Psoas muscle (tissue), 8 donors: ENCODE measurements around the gene ITGA1. TPM values are rescaled to one million over a fixed set of nuclear protein-coding genes. Genes with fewer than 3 reads are reported as not detected.
"Not testable (repeated sequence)": the region's sequence is repeated elsewhere in the genome, so short reads cannot be mapped to it uniquely, and the experiment has no call there.

ENCODE experiments used
- ATAC-seq, 4 donors: fragments of 200-7000 bp; cut with Tn5 transposase; one replicate each; pipeline ENCODE4 v1.9.1; 2020; ENCODE audit warnings: moderate library complexity in 3 of 4, mild to moderate bottlenecking in 2 of 4
- DNase-seq, 2 donors: peaks; one replicate each; pipeline ENCODE4 v3.0.0-alpha.2; 2020
- H3K27ac ChIP-seq: fragments of 200-600 bp; one replicate; pipeline ENCODE4 v1.8.0; 2022
- H3K27me3 ChIP-seq, 3 donors: fragments of 200-600 bp in 1 of 3; one replicate each; pipeline versions ENCODE4 v1.6.1 to v1.8.0; 2013 to 2022; ENCODE audit warnings: low read length in 2 of 3, mild to moderate bottlenecking in 2 of 3, moderate library complexity in 1 of 3; ENCODE audit not compliant: insufficient read depth in 3 of 3
- H3K36me3 ChIP-seq, 2 donors: fragments of 200-600 bp in 1 of 2; one replicate each; pipeline versions ENCODE4 v1.6.1 to v1.8.0; 2013 to 2022; ENCODE audit warnings: low read depth in 1 of 2, mild to moderate bottlenecking in 1 of 2, moderate library complexity in 1 of 2; ENCODE audit not compliant: insufficient read depth in 1 of 2
- H3K4me1 ChIP-seq: fragments of 200-600 bp; one replicate; pipeline ENCODE4 v1.8.0; 2022
- H3K4me3 ChIP-seq: fragments of 200-600 bp; one replicate; pipeline ENCODE4 v1.8.0; 2022; ENCODE audit warnings: mild to moderate bottlenecking
- H3K9me3 ChIP-seq: fragments of 200-600 bp; one replicate; pipeline ENCODE4 v1.8.0; 2022
- WGBS, 3 donors: extraction: QIAGEN DNeasy Blood & Tissue Kit; methylation state at CpG; one replicate each; pipeline versions ENCODE4 v1.1.6 to v1.1.7; 2013; 5-methylcytosine and 5-hydroxymethylcytosine counted together
- intact Hi-C, 2 donors: fragments of 100-400 bp; cut with DNase I; formaldehyde crosslinking; loops; one replicate each; pipeline versions ENCODE4 v1.11.0 to v1.14.2; 2022
- polyA plus RNA-seq, 3 donors: library from polyadenylated mRNA; stranded (reverse); fragments of 200-250 nt; gene quantifications; one replicate each; pipeline ENCODE4 v1.2.3, GENCODE V29; 2013
- total RNA-seq, 4 donors: library from RNA; stranded (reverse); fragmentation: NEBNext Ultra II Directional in 2 of 4; extraction: Animal tissue kit (Norgen Biotek cat#: 25700) in 2 of 4; gene quantifications; one replicate each; pipeline versions ENCODE4 v1.2.1 to v1.2.4, GENCODE V29; 2021 to 2023
- TF ChIP-seq, protein P1 (sequence below): fragments of 200-600 bp; IDR thresholded peaks from one replicate; pipeline ENCODE4 v1.8.0; 2022; ENCODE audit warnings: antibody characterized with exemption
- donor health status: healthy with polysubstance abuse.
- donor health status: DM: no; HTN: no; CAD: no; lungs with moderate emphysema.
- donor health status: Bipolar disorder and iron deficiency.
- donor health status: healthy.
- donor health status: DM: yes; HTN: yes; CAD: no.
- donor health status: DM: no; HTN: no; CAD: no.
- donor health status: DM: no; HTN: no; CAD: no.
- donor health status: DM: yes; HTN: yes; CAD: no.

Gene ITGA1
- total and polyA plus RNA-seq, 7 donors, result 3.4 to 29.3 (median 13.0) TPM

DNA sequence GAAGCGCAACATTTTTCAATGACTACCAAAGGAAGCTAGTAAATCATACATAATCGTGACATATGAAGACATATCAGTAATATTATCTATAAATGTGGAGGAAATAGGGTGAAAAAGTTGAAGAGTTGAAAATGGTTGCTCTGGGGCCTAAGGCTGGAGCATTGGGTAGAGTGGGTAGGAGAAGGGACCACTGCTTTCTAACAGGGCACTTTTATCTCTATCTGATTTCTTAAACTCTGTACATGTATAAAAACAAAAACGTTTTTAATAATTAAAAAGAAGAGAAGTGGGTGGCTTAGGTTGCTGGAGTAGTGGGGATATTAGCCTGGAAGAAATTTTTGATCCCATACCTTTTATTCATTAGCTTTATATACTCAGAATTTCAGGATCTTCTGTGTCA is 44.2 kb upstream of the ITGA1 start:
- WGBS, 3 donors, result 64 to 75% (median 72%) methylated on average over 3 of the region's 3 CpGs
- intact Hi-C loops, result no loop called here
- H3K27ac ChIP-seq, result peak overlapping the region; percentile 2
- H3K4me1 ChIP-seq, result peaks cover 5% of the 10 kb centered on the region
- no peaks in the 10 kb centered on the region for H3K36me3 ChIP-seq
- no peak overlapping the region for H3K4me3 ChIP-seq
- no peaks in the 10 kb centered on the region for H3K27me3 ChIP-seq
- ATAC-seq, result no peak
- DNase-seq, result no peak
- H3K9me3 ChIP-seq, result no peaks in the 10 kb centered on the region
- TF ChIP-seq, protein P1, sequence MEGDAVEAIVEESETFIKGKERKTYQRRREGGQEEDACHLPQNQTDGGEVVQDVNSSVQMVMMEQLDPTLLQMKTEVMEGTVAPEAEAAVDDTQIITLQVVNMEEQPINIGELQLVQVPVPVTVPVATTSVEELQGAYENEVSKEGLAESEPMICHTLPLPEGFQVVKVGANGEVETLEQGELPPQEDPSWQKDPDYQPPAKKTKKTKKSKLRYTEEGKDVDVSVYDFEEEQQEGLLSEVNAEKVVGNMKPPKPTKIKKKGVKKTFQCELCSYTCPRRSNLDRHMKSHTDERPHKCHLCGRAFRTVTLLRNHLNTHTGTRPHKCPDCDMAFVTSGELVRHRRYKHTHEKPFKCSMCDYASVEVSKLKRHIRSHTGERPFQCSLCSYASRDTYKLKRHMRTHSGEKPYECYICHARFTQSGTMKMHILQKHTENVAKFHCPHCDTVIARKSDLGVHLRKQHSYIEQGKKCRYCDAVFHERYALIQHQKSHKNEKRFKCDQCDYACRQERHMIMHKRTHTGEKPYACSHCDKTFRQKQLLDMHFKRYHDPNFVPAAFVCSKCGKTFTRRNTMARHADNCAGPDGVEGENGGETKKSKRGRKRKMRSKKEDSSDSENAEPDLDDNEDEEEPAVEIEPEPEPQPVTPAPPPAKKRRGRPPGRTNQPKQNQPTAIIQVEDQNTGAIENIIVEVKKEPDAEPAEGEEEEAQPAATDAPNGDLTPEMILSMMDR, result no peak

DNA sequence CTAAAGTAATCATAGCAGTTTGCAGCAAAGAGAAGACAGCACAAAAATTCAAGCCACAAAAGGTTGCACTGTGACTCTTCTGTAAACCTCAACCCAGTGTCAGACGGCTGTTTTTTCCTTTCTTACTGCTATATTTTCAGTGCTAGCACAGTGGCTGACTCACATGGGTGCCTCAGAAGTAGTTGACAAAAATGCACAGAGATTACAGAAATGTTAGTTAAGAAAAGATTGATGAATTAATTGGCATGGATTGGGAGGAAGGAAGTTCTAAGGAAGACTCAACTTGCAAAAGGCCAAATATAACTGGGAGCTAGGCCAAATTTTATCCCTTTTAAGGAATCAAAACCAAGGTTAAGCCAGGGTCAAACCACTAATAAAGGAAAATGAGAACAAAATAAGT is 43.7 kb upstream of the ITGA1 start:
- 47 to 65% (median 51%) methylated on average over 1 of the region's 1 CpG for WGBS, 3 donors
- H3K36me3 ChIP-seq, result no peaks in the 10 kb centered on the region
- TF ChIP-seq, protein P1, result no peak
- intact Hi-C loops, result no loop called here
- no peak overlapping the region for H3K4me3 ChIP-seq
- peak overlapping the region; percentile 2 for H3K27ac ChIP-seq
- no peaks in the 10 kb centered on the region for H3K9me3 ChIP-seq
- H3K4me1 ChIP-seq, result peaks cover 5% of the 10 kb centered on the region
- H3K27me3 ChIP-seq, result no peaks in the 10 kb centered on the region
- ATAC-seq, result no peak
- DNase-seq, result no peak

DNA sequence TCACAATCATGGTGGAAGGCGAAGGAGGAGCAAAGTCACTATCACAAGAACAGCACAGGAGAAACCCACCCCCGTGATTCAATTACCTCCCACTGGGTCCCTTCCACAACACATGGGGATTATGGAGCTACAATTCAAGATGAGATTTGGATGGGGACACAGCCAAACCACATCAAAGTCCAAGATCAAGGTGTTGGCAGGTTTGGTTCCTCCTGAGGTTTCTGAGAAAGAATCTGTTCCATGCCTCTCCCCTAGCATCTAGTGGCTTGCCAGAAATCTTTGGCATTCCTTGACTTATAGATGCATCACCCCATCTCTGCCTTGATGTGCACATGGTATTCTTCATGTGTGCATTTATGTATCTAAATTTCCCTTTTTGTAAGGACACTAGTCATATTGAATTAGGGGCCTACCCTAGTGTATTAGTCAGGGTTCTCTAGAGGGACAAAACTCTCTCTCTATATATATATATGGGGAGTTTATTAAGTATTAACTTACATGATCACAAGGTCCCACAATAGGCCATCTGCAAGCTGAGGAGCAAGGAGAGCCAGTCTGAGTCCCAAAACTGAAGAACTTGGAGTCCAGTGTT is 42.8 kb upstream of the ITGA1 start:
- H3K9me3 ChIP-seq, intact Hi-C loops, DNase-seq, H3K4me1 ChIP-seq, H3K36me3 ChIP-seq, H3K4me3 ChIP-seq, H3K27me3 ChIP-seq, H3K27ac ChIP-seq, ATAC-seq: not testable (repeated sequence)
- WGBS, 3 donors, result 91 to 92% (median 92%) methylated on average over 2 of the region's 2 CpGs

DNA sequence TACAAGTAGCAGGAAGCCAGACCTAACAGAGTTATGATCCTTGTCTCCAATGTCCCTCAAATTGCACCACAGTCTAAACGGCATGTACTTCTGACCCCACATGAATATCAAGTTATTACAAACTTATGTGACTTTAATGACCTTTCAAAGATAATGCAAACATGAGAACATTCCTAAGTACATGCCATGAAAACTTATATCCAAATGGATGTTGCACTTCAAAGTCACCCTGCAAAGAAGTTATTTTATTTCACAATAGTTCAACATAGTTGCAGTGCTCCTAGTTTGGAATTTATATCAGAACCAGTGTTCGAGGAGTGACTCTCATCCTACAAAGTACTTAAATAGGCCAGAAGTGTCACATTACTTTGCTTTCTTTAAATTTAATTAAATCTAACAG is 41.2 kb upstream of the ITGA1 start:
- ATAC-seq, result no peak
- H3K4me1 ChIP-seq, result peaks cover 5% of the 10 kb centered on the region
- no peaks in the 10 kb centered on the region for H3K36me3 ChIP-seq
- no peak overlapping the region for H3K4me3 ChIP-seq
- H3K27me3 ChIP-seq, result no peaks in the 10 kb centered on the region
- no peaks in the 10 kb centered on the region for H3K9me3 ChIP-seq
- TF ChIP-seq, protein P1, result no peak
- no peak overlapping the region for H3K27ac ChIP-seq
- 32 to 48% (median 33%) methylated on average over 2 of the region's 2 CpGs for WGBS, 3 donors
- intact Hi-C loops, result no loop called here
- no peak for DNase-seq

DNA sequence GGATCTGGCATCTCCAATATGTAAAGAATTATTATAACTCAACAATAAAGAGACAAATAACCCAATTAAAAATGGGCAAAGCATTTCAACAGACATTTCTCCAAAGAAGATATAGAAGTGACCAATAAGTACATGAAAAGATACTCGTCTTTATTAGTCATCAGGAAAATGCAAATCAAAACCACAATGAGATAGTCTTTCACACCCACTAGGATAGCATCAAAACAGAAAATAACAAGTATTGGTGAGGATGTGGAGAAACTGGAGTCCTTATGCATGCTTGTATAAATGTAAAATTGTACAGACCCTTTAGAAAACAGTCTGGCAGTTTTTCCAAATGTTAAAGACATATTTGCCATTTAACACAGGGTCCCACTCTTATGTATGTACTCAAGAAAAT is 39.1 kb upstream of the ITGA1 start:
- no peak for ATAC-seq
- Histone ChIP-seq H3K4me3 (no peak overlapping the region), H3K27me3 (no peaks in the 10 kb centered on the region), H3K36me3 (no peaks in the 10 kb centered on the region), H3K27ac (no peak overlapping the region), H3K4me1 (peaks cover 2% of the 10 kb centered on the region), H3K9me3 (no peaks in the 10 kb centered on the region)
- TF ChIP-seq, protein P1, result no peak
- no peak for DNase-seq
- intact Hi-C loops, result no loop called here
- 34 to 84% (median 76%) methylated on average over 1 of the region's 1 CpG for WGBS, 3 donors
